HCT116 (cell line): ENCODE results near the gene TTLL10. TPM values are rescaled to one million over a fixed set of nuclear protein-coding genes. Genes with fewer than 3 reads are reported as not detected.

Experiments
- ATAC-seq: fragments of 200-7000 bp; cut with Tn5 transposase; 2 replicates; pipeline ENCODE4 v1.9.1; 2020; ENCODE audit warnings: mild to moderate bottlenecking, moderate library complexity
- BruUV-seq: library from RNA; stranded (reverse); fragments of 400-500 nt; replicated peaks from 2 replicates; lab custom pipeline; 2021; lab: Mats Ljungman, UMichigan
- CTCF ChIA-PET: fragments of 300-600 bp; sonication (Branson Sonifier 250); formaldehyde crosslinking; loops from one replicate; lab custom pipeline; 2021; ENCODE audit warnings: antibody characterized with exemption; lab: Charles Lee
- POLR2A ChIA-PET: fragments of 300-600, 350-600 bp; sonication (Branson Sonifier 250); formaldehyde crosslinking; loops from one replicate; lab custom pipeline; 2021; ENCODE audit warnings: antibody characterized with exemption; lab: Charles Lee
- RAD21 ChIA-PET, 2 experiments: fragments of 300-600 bp; sonication (Branson Sonifier 250); formaldehyde crosslinking; loops; one replicate each; lab custom pipeline; 2023; ENCODE audit warnings: low total read pairs in 2 of 2; ENCODE audit not compliant: uncharacterized antibody in 2 of 2, unreplicated experiment in 2 of 2, low non-redundant PET in 1 of 2; lab: Charles Lee
- DNase-seq: peaks from one replicate; pipeline ENCODE4 v3.0.0-alpha.2; 2010; ENCODE audit warnings: low read depth, low spot score
- H2AFZ ChIP-seq: fragments of 200-600 bp; shearing (Covaris generic), sonication (generic); 2 replicates; pipeline ENCODE4 v1.6.1; 2017; ENCODE audit warnings: low read depth, mixed run types, mixed read lengths, antibody characterized with exemption, low read length; ENCODE audit not compliant: poor library complexity, severe bottlenecking
- H3K27ac ChIP-seq: 2 replicates; pipeline ENCODE4 v1.5.1; 2012; ENCODE audit warnings: low read depth, low read length
- H3K27me3 ChIP-seq: fragments of 200-600 bp; sonication (generic); 2 replicates; pipeline ENCODE4 v1.6.1; 2016; ENCODE audit warnings: mixed run types, low read length, mixed read lengths; ENCODE audit not compliant: insufficient read depth
- H3K36me3 ChIP-seq, 2 experiments: fragments of 200-500 bp in 1 of 2; fragments of 200-600 bp in 1 of 2; sonication (Bioruptor generic) in 1 of 2; sonication (generic) in 1 of 2; 2 replicates each; pipeline versions ENCODE4 v1.5.1 to v1.6.1; 2014 to 2016; ENCODE audit warnings: low read length in 2 of 2, inconsistent platforms in 1 of 2, mixed read lengths in 1 of 2, mixed run types in 1 of 2; ENCODE audit not compliant: insufficient read depth in 2 of 2, control insufficient read depth in 1 of 2
- H3K4me1 ChIP-seq, 2 experiments: fragments of 200-600 bp in 1 of 2; sonication (generic) in 1 of 2; 2 replicates each; pipeline versions ENCODE4 v1.5.1 to v1.6.1; 2012 to 2017; ENCODE audit warnings: low read length in 2 of 2, inconsistent platforms in 1 of 2, mild to moderate bottlenecking in 1 of 2, mixed read lengths in 1 of 2, mixed run types in 1 of 2, moderate library complexity in 1 of 2; ENCODE audit not compliant: insufficient read depth in 2 of 2, control insufficient read depth in 1 of 2
- H3K4me2 ChIP-seq: fragments of 200-600 bp; sonication (generic); 2 replicates; pipeline ENCODE4 v1.6.1; 2017; ENCODE audit warnings: mixed run types, low read length, mixed read lengths
- H3K4me3 ChIP-seq, 2 experiments: fragments of 200-600 bp in 1 of 2; sonication (generic) in 1 of 2; replicated peaks in 1 of 2; 2 replicates each; pipeline ENCODE4 v1.5.1; 2011 to 2016; ENCODE audit warnings: low read length in 2 of 2, control low read depth in 1 of 2, low read depth in 1 of 2, mild to moderate bottlenecking in 1 of 2, mixed read lengths in 1 of 2, mixed run types in 1 of 2
- H3K79me2 ChIP-seq: fragments of 200-600 bp; sonication (generic); 2 replicates; pipeline ENCODE4 v1.6.1; 2017; ENCODE audit warnings: mild to moderate bottlenecking, mixed run types, low read length, moderate library complexity, mixed read lengths; ENCODE audit not compliant: insufficient read depth
- H3K9ac ChIP-seq: fragments of 200-600 bp; sonication (generic); 2 replicates; pipeline ENCODE4 v1.6.1; 2016; ENCODE audit warnings: low read length, mixed read lengths
- H3K9me2 ChIP-seq: fragments of 200-600 bp; sonication (generic), shearing (Covaris generic); 2 replicates; pipeline ENCODE4 v1.6.1; 2017; ENCODE audit warnings: mixed run types, mild to moderate bottlenecking, moderate library complexity; ENCODE audit not compliant: insufficient read depth
- H3K9me3 ChIP-seq, 2 experiments: fragments of 200-500 bp in 1 of 2; fragments of 200-600 bp in 1 of 2; sonication (Bioruptor generic) in 1 of 2; sonication (generic) in 1 of 2; 2 replicates each; pipeline ENCODE4 v1.6.1; 2014 to 2017; ENCODE audit warnings: low read length in 2 of 2, mixed read lengths in 2 of 2, inconsistent platforms in 1 of 2, low read depth in 1 of 2, mild to moderate bottlenecking in 1 of 2, mixed run types in 1 of 2, moderate library complexity in 1 of 2; ENCODE audit not compliant: control insufficient read depth in 1 of 2, insufficient read depth in 1 of 2
- H4K20me1 ChIP-seq: fragments of 200-600 bp; sonication (generic), shearing (Covaris generic); 2 replicates; pipeline ENCODE4 v1.6.1; 2017; ENCODE audit warnings: mixed run types, mild to moderate bottlenecking, moderate library complexity; ENCODE audit not compliant: insufficient read depth
- CBX3 ChIP-seq: IDR thresholded peaks from 2 replicates; pipeline ENCODE4 v1.6.1; 2012; ENCODE audit warnings: low read depth
- CEBPB ChIP-seq: IDR thresholded peaks from 2 replicates; pipeline ENCODE4 v1.6.1; 2012; ENCODE audit warnings: low read depth
- EGR1 ChIP-seq: IDR thresholded peaks from 2 replicates; pipeline ENCODE4 v1.6.1; 2012; ENCODE audit warnings: low read depth
- JUND ChIP-seq: IDR thresholded peaks from 2 replicates; pipeline ENCODE4 v1.6.1; 2012
- POLR2A ChIP-seq: IDR thresholded peaks from 2 replicates; pipeline ENCODE4 v1.7.0; 2011; ENCODE audit warnings: borderline replicate concordance; ENCODE audit not compliant: insufficient read depth, insufficient read length; ENCODE audit errors: extremely low read depth
- TCF7L2 ChIP-seq: IDR thresholded peaks from 2 replicates; pipeline ENCODE4 v1.7.0; 2011; ENCODE audit warnings: borderline replicate concordance, inconsistent platforms; ENCODE audit not compliant: insufficient read depth, insufficient read length; ENCODE audit errors: extremely low read depth
- ZFX ChIP-seq: fragments of 450-650 bp; IDR thresholded peaks from 2 replicates; pipeline ENCODE4 v1.6.1; 2017
- intact Hi-C: fragments of 100-400 bp; cut with micrococcal nuclease; formaldehyde crosslinking; loops from 2 replicates; pipeline ENCODE4 v1.10.0; 2022
- total RNA-seq: library from RNA; stranded (reverse); gene quantifications from one replicate; pipeline ENCODE4 v1.2.1, GENCODE V29; 2021; ENCODE audit not compliant: unreplicated experiment
- TF ChIP-seq, protein P1 (sequence below): IDR thresholded peaks from 2 replicates; pipeline ENCODE4 v1.6.1; 2012

TTLL10 gene
- total RNA-seq, 1 experiment from 2014 or later, result 0.10 TPM

DNA sequence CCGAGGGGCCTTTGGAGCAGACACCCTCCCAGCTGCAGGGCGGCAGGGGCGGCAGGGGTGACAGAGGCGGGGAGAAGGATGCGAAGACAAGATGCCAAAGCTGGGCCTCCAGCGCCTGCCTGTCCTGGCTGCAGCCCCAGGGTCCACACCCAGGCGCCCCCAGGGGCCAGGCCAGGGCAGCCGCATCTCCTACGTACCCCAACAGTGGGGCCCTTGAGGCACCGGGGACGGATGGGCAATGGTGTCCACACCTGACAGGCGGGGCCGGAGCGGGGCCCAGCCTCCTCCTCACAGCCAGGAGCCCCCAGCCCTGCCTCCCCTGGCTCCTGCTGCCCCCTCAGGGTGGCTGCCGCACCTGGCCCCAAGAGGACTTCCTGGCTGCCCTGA is 65.5 kb downstream of the TTLL10 start:
- Histone ChIP-seq H3K27ac (no peak overlapping the region), H3K9me2 (no peaks in the 10 kb centered on the region), H2AFZ (no peak overlapping the region), H3K9ac (no peak overlapping the region), H4K20me1 (no peaks in the 10 kb centered on the region), H3K36me3 (no peaks in the 10 kb centered on the region), H3K9me3 (no peaks in the 10 kb centered on the region), H3K4me2 (no peak overlapping the region), H3K4me1 (peaks cover 9 to 24% of the 10 kb centered on the region in 2 experiments; a peak in 3 of 4 replicates), H3K79me2 (peaks cover 5% of the 10 kb centered on the region; the same call in 1 of the 2 replicates), H3K4me3 (no peak overlapping the region), H3K27me3 (no peaks in the 10 kb centered on the region)
- ATAC-seq, result no peak
- ChIA-PET POLR2A (no interaction called here), CTCF (no interaction called here), RAD21 (interaction anchor here in 1 of 2 experiments (0.8 kb wide), 1 partner anchor 63 kb away, joined by 3 read pairs; no protein-coding TSS in a partner anchor)
- no peak for TF ChIP-seq ZFX
- TF ChIP-seq CEBPB, result no peak
- no peak for TF ChIP-seq TCF7L2
- TF ChIP-seq, protein P1, sequence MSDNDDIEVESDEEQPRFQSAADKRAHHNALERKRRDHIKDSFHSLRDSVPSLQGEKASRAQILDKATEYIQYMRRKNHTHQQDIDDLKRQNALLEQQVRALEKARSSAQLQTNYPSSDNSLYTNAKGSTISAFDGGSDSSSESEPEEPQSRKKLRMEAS, result no peak
- DNase-seq, result no peak
- intact Hi-C loops, result no loop called here
- BruUV-seq, result no TSS peak

DNA sequence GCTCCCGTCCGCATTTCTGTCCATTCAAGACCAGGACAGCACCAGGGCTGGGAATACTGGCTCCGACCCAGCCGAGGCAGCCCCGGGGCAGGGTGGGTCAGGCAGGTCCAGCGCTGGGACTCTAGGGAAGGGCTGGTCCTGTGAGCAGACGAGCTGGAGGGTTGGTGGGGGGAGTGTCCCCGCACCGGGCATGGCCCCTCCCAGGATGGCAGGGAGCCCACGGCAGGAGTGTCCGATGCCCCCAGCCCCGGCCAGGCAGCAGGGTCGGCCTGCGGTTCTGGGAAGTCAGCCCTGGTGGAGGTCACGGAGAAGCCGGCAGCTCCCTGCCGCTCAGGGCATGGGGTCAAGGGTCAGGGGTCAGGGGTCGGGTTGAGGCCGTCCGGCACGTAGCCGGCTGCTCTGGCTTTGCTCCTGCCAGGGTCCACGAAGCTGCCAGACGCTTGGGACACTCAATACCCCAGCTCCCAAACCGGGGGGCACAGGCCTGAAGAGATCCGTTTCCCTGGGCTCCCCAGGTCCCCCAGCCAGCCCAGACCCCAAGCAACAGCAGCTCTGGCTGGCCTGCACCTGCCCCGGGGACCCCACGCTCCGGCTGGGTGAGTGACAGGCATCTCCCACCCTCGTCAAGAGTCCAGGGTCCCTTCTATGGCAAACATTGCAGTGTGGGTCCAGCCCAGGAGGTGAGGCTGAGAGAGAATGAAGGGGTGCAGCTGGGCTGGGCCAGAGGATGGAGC is 66.1 kb downstream of the TTLL10 start:
- H3K9me3 ChIP-seq, result no peaks in the 10 kb centered on the region
- no peaks in the 10 kb centered on the region for H3K36me3 ChIP-seq
- no peak overlapping the region for H3K4me3 ChIP-seq
- ATAC-seq (no peak), DNase-seq (no peak)
- ChIA-PET RAD21 (no interaction called here), CTCF (no interaction called here), POLR2A (no interaction called here)
- intact Hi-C loops, result no loop called here
- peaks cover 2% of the 10 kb centered on the region; the same call in 1 of the 2 replicates for H3K79me2 ChIP-seq
- H2AFZ ChIP-seq, result no peak overlapping the region
- no peak overlapping the region for H3K4me2 ChIP-seq
- no peaks in the 10 kb centered on the region for H3K9me2 ChIP-seq
- no peaks in the 10 kb centered on the region for H3K27me3 ChIP-seq
- no peak for TF ChIP-seq EGR1
- TF ChIP-seq, protein P1, result no peak
- no peak for TF ChIP-seq JUND
- TF ChIP-seq CBX3, result no peak
- no peak for TF ChIP-seq TCF7L2
- no peak for TF ChIP-seq POLR2A
- no peak overlapping the region for H3K27ac ChIP-seq
- no TSS peak for BruUV-seq
- H4K20me1 ChIP-seq, result no peaks in the 10 kb centered on the region
- peaks cover 9 to 27% of the 10 kb centered on the region in 2 experiments; a peak in 3 of 4 replicates for H3K4me1 ChIP-seq
- no peak overlapping the region for H3K9ac ChIP-seq
